ENCODE measurements around the gene HIBCH.
"Not testable (repeated sequence)": the region's sequence is repeated elsewhere in the genome, so short reads cannot be mapped to it uniquely, and the experiment has no call there.

GRCh38 chr2:190358655-190359448, 39.2 kb upstream of the HIBCH start:
- not testable (repeated sequence) for TF ChIP-seq POLR2AphosphoS5 (IDR thresholded peaks at IDR 0.05; ENCODE audit: low read depth); GABPA (IDR thresholded peaks at IDR 0.05; ENCODE audit: low read depth); SPI1 (IDR thresholded peaks at IDR 0.05; ENCODE audit: borderline replicate concordance, low read depth)
- TF ChIP-seq, protein P1, sequence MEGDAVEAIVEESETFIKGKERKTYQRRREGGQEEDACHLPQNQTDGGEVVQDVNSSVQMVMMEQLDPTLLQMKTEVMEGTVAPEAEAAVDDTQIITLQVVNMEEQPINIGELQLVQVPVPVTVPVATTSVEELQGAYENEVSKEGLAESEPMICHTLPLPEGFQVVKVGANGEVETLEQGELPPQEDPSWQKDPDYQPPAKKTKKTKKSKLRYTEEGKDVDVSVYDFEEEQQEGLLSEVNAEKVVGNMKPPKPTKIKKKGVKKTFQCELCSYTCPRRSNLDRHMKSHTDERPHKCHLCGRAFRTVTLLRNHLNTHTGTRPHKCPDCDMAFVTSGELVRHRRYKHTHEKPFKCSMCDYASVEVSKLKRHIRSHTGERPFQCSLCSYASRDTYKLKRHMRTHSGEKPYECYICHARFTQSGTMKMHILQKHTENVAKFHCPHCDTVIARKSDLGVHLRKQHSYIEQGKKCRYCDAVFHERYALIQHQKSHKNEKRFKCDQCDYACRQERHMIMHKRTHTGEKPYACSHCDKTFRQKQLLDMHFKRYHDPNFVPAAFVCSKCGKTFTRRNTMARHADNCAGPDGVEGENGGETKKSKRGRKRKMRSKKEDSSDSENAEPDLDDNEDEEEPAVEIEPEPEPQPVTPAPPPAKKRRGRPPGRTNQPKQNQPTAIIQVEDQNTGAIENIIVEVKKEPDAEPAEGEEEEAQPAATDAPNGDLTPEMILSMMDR (IDR thresholded peaks at IDR 0.05; ENCODE audit: insufficient read depth, low read length), result not testable (repeated sequence)
- TF ChIP-seq, protein P2, sequence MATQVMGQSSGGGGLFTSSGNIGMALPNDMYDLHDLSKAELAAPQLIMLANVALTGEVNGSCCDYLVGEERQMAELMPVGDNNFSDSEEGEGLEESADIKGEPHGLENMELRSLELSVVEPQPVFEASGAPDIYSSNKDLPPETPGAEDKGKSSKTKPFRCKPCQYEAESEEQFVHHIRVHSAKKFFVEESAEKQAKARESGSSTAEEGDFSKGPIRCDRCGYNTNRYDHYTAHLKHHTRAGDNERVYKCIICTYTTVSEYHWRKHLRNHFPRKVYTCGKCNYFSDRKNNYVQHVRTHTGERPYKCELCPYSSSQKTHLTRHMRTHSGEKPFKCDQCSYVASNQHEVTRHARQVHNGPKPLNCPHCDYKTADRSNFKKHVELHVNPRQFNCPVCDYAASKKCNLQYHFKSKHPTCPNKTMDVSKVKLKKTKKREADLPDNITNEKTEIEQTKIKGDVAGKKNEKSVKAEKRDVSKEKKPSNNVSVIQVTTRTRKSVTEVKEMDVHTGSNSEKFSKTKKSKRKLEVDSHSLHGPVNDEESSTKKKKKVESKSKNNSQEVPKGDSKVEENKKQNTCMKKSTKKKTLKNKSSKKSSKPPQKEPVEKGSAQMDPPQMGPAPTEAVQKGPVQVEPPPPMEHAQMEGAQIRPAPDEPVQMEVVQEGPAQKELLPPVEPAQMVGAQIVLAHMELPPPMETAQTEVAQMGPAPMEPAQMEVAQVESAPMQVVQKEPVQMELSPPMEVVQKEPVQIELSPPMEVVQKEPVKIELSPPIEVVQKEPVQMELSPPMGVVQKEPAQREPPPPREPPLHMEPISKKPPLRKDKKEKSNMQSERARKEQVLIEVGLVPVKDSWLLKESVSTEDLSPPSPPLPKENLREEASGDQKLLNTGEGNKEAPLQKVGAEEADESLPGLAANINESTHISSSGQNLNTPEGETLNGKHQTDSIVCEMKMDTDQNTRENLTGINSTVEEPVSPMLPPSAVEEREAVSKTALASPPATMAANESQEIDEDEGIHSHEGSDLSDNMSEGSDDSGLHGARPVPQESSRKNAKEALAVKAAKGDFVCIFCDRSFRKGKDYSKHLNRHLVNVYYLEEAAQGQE (IDR thresholded peaks at IDR 0.05; ENCODE audit: insufficient replicate concordance, low read depth), result not testable (repeated sequence)

Measured in HL-60 (cell line).